K562 (cell line): ENCODE results near the gene TSGA10IP. TPM values are rescaled to one million over a fixed set of nuclear protein-coding genes. Genes with fewer than 3 reads are reported as not detected.

Experiments
- ATAC-seq: fragments of 200-7000 bp; cut with Tn5 transposase; 3 replicates; pipeline ENCODE4 v1.9.1; 2020; ENCODE audit warnings: moderate library complexity
- BruUV-seq: library from RNA; stranded (reverse); fragments of 400-500 nt; replicated peaks from 2 replicates; lab custom pipeline; 2021; lab: Mats Ljungman, UMichigan
- CTCF ChIA-PET: fragments of 300-600 bp; formaldehyde crosslinking; extraction: SDS; loops from one replicate; lab custom pipeline; 2021; ENCODE audit warnings: low intra/inter-chr PET ratio; lab: Yijun Ruan, JAX
- POLR2A ChIA-PET: fragments of 300-600, 350-650 bp; sonication (Branson Sonifier 250); formaldehyde crosslinking; extraction: SDS; loops from one replicate; lab custom pipeline; 2021; ENCODE audit warnings: antibody characterized with exemption, inconsistent platforms; lab: Yijun Ruan, JAX
- DNase-seq, 4 experiments: peaks; one replicate each; pipeline versions ENCODE4 v3.0.0 to v3.0.0-alpha.2; 2011 to 2018; ENCODE audit warnings: low spot score in 3 of 4, mixed read lengths in 3 of 4; ENCODE audit errors: extremely low read depth in 1 of 4
- FAIRE-seq: peaks from 2 replicates; lab custom pipeline; 2011; peaks lifted over from hg19 to GRCh38; lab: Jason Lieb, UNC
- H2AFZ ChIP-seq: 2 replicates; pipeline ENCODE4 v1.6.0; 2011; ENCODE audit warnings: low read depth, low read length, control low read depth, inconsistent platforms
- H3K27ac ChIP-seq: fragments of 200-600 bp; 3 replicates; pipeline ENCODE4 v1.8.0; 2011; ENCODE audit warnings: low read depth, mild to moderate bottlenecking, control low read depth, inconsistent platforms, low read length, moderate library complexity, mixed read lengths; ENCODE audit errors: extremely low read depth
- H3K27me3 ChIP-seq, 2 experiments: fragments of 300-600 bp in 1 of 2; 2 replicates in 1 of 2; 3 replicates in 1 of 2; pipeline versions ENCODE4 v1.6.0 to v1.8.0; 2011; ENCODE audit warnings: inconsistent platforms in 2 of 2, low read length in 2 of 2, mild to moderate bottlenecking in 1 of 2, mixed read lengths in 1 of 2, moderate library complexity in 1 of 2; ENCODE audit not compliant: control insufficient read depth in 2 of 2, insufficient read depth in 2 of 2
- H3K36me3 ChIP-seq: fragments of 300-600 bp; 3 replicates; pipeline ENCODE4 v1.8.0; 2011; ENCODE audit warnings: mild to moderate bottlenecking, low read length, inconsistent platforms; ENCODE audit not compliant: control insufficient read depth, insufficient read depth
- H3K4me1 ChIP-seq, 2 experiments: fragments of 200-600 bp in 1 of 2; replicated peaks in 1 of 2; 2 replicates in 1 of 2; 3 replicates in 1 of 2; pipeline versions ENCODE4 v1.5.1 to v1.8.0; 2011; ENCODE audit warnings: inconsistent platforms in 2 of 2, low read length in 2 of 2, mild to moderate bottlenecking in 1 of 2, mixed read lengths in 1 of 2, moderate library complexity in 1 of 2; ENCODE audit not compliant: control insufficient read depth in 2 of 2, insufficient read depth in 2 of 2
- H3K4me2 ChIP-seq: 2 replicates; pipeline ENCODE4 v1.6.1; 2011; ENCODE audit warnings: low read length, control low read depth, inconsistent platforms, mixed read lengths; ENCODE audit not compliant: insufficient read depth
- H3K4me3 ChIP-seq: fragments of 200-600 bp; sonication (generic), shearing (Covaris generic); 2 replicates; pipeline ENCODE4 v1.5.1; 2016; ENCODE audit warnings: control low read depth, inconsistent platforms
- H3K79me2 ChIP-seq: fragments of 200-600 bp; 3 replicates; pipeline ENCODE4 v1.8.0; 2011; ENCODE audit warnings: low read length, inconsistent platforms; ENCODE audit not compliant: control insufficient read depth, insufficient read depth
- H3K9ac ChIP-seq, 2 experiments: 2 replicates each; pipeline versions ENCODE4 v1.6.0 to v1.6.1; 2011; ENCODE audit warnings: low read depth in 2 of 2, low read length in 2 of 2, control low read depth in 1 of 2, inconsistent platforms in 1 of 2, mild to moderate bottlenecking in 1 of 2, mixed read lengths in 1 of 2; ENCODE audit not compliant: insufficient read depth in 1 of 2
- H3K9me1 ChIP-seq: one replicate; pipeline ENCODE4 v1.6.0; 2011; ENCODE audit warnings: inconsistent platforms, mild to moderate bottlenecking, low read length, moderate library complexity; ENCODE audit not compliant: control insufficient read depth, insufficient read depth
- H3K9me3 ChIP-seq: replicated peaks from 2 replicates; pipeline ENCODE4 v1.5.1; 2011; ENCODE audit warnings: low read depth, low read length, inconsistent platforms; ENCODE audit not compliant: control insufficient read depth, insufficient read depth
- H4K20me1 ChIP-seq: replicated peaks from 2 replicates; pipeline ENCODE4 v1.6.1; 2011; ENCODE audit warnings: low read length, inconsistent platforms, mixed read lengths; ENCODE audit not compliant: control insufficient read depth, insufficient read depth
- ATF7 ChIP-seq: fragments of 450-650 bp; IDR thresholded peaks from 2 replicates; pipeline ENCODE4 v1.7.1; 2014; ENCODE audit warnings: mild to moderate bottlenecking, moderate library complexity
- BHLHE40 ChIP-seq: IDR thresholded peaks from 2 replicates; pipeline ENCODE4 v1.6.1; 2011; ENCODE audit warnings: low read length, improper control_type of control experiment
- BRD9 ChIP-seq: fragments of 450-650 bp; IDR thresholded peaks from 2 replicates; pipeline ENCODE4 v1.6.1; 2018; ENCODE audit warnings: low read depth; ENCODE audit not compliant: partially characterized antibody
- GTF2E2 ChIP-seq: fragments of 200-800 bp; sonication (Bioruptor generic); IDR thresholded peaks from 2 replicates; pipeline ENCODE4 v1.6.1; 2016; ENCODE audit warnings: missing genetic modification characterization, missing compliant biosample characterization
- RAD51 ChIP-seq: fragments of 450-650 bp; IDR thresholded peaks from 2 replicates; pipeline ENCODE4 v1.7.1; 2016; ENCODE audit warnings: low read depth, mild to moderate bottlenecking, borderline replicate concordance
- SIRT6 ChIP-seq: IDR thresholded peaks from one replicate; pipeline ENCODE4 v1.6.1; 2012; ENCODE audit warnings: low read depth, mild to moderate bottlenecking, control low read depth, inconsistent platforms, low read length, moderate library complexity
- SMC3 ChIP-seq: conservative IDR thresholded peaks from 2 replicates; pipeline ENCODE4 v1.6.1; 2011; ENCODE audit warnings: low read depth, low read length, improper control_type of control experiment; ENCODE audit not compliant: insufficient read depth
- TOE1 ChIP-seq, 2 experiments: fragments of 450-650 bp in 1 of 2; sonication (generic) in 1 of 2; formaldehyde crosslinking in 1 of 2; IDR thresholded peaks; 2 replicates each; pipeline versions ENCODE4 v1.7.1 to v1.8.0; 2016 to 2022; ENCODE audit warnings: borderline replicate concordance in 2 of 2, mild to moderate bottlenecking in 2 of 2, antibody characterized with exemption in 1 of 2, inconsistent platforms in 1 of 2, low read depth in 1 of 2, missing genetic modification reagents in 1 of 2, moderate library complexity in 1 of 2
- ZBTB9 ChIP-seq: fragments of 450-650 bp; formaldehyde crosslinking; IDR thresholded peaks from 2 replicates; pipeline ENCODE4 v1.4.0; 2020; ENCODE audit warnings: mild to moderate bottlenecking, moderate library complexity
- ZNF740 ChIP-seq, 3 experiments: fragments of 200-800 bp in 1 of 3; sonication (Bioruptor generic) in 1 of 3; sonication (generic) in 1 of 3; formaldehyde crosslinking in 1 of 3; IDR thresholded peaks; 2 replicates each; pipeline versions ENCODE4 v1.6.1 to v1.8.0; 2016 to 2022; ENCODE audit warnings: mild to moderate bottlenecking in 2 of 3, missing compliant biosample characterization in 2 of 3, missing genetic modification characterization in 2 of 3, missing genetic modification reagents in 1 of 3
- WGBS: fragments of 100-300 bp; shearing (Covaris generic); methylation state at CpG from one replicate; pipeline ENCODE4 v1.1.6; 2016; ENCODE audit warnings: low coverage, mixed read lengths; ENCODE audit not compliant: insufficient coverage; ENCODE audit errors: missing lambda C conversion rate; 5-methylcytosine and 5-hydroxymethylcytosine counted together
- in situ Hi-C: fragments of 300-500 bp; cut with MboI; formaldehyde crosslinking; loops from 4 replicates; pipeline ENCODE4 v1.15.0; 2018; ENCODE audit warnings: inconsistent platforms, mixed read lengths
- intact Hi-C: fragments of 100-400 bp; cut with micrococcal nuclease; formaldehyde crosslinking; loops from 2 replicates; pipeline ENCODE4 v1.14.2; 2022
- polyA plus RNA-seq, 8 experiments: library from polyadenylated mRNA; depleted of rRNA in 4 of 8; stranded (reverse) in 5 of 8; unstranded in 3 of 8; fragments of >200 nt; fragmentation: Nextera tagmentation in 2 of 8; fragmentation: Illumina TruSeq in 1 of 8; extraction: Ambion mirVana in 2 of 8; extraction: Trizol in 1 of 8; gene quantifications; 2 replicates each; pipeline versions ENCODE4 v1.2.1 to v1.2.3, GENCODE V29; 2011 to 2014; ENCODE audit warnings: inconsistent platforms in 1 of 8, missing spikeins in 1 of 8
- total RNA-seq, 7 experiments: library from RNA; depleted of rRNA in 6 of 7; stranded (reverse); fragments of >200 nt in 6 of 7; fragmentation: Illumina TruSeq in 2 of 7; extraction: Trizol in 2 of 7; gene quantifications; 2 replicates each; pipeline versions ENCODE4 v1.2.1 to v1.2.3, GENCODE V29; 2011 to 2021; ENCODE audit warnings: low replicate concordance in 1 of 7
- TF ChIP-seq, protein P1 (sequence below): sonication (generic); formaldehyde crosslinking; IDR thresholded peaks from 2 replicates; pipeline ENCODE4 v1.8.1; 2022; ENCODE audit warnings: missing genetic modification reagents
- TF ChIP-seq, protein P2 (sequence below): sonication (generic); formaldehyde crosslinking; IDR thresholded peaks from 2 replicates; pipeline ENCODE4 v1.5.0; 2020; ENCODE audit warnings: missing genetic modification reagents
- TF ChIP-seq, protein P3 (sequence below): sonication (generic); formaldehyde crosslinking; IDR thresholded peaks from 2 replicates; pipeline ENCODE4 v1.9.0; 2022; ENCODE audit warnings: mild to moderate bottlenecking, missing genetic modification reagents

The TSGA10IP gene
- total and polyA plus RNA-seq, 9 of the 15 experiments (the other 6 are each of a cell fraction or from before 2014, with no cell fraction given) = not detected

DNA sequence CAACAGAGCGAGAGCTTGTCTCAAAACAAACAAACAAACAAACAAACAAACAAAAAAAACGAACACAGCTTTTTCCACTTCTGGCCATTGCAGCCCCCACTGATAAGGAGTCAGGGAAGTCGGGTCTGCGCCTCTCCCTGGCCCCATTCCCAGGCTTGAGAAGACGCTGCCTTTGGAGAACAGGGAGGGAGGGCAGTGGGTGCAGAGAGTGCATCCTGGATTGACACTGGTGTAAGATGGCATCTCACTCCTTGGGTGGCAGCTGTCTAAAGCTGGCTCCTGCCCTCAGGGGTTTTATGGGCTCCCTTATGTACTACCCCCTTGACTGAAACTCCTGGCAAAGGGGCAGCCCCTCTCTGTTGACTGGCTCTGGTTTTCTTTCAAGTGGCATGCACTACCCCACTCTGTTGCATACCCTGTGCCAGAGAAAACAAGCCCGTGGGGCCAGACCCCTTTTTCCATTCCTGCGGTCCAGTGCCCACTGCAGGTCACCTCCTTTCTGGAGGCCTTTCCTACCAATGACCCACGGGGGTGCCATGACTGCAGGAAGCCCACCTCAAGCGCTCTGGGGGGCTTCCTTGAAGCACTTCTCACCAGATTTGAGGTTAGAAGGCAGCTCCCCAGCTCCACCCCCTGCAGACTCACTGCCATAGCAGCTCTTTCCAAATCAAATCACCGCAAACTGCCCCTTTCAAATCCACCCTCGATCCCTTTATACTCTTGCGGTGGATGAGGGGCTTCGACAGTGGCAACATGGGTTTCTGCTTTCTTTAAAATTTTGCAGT is 13.3 kb upstream of the TSGA10IP start (continued):
- no peak for TF ChIP-seq GTF2E2 (tag)

GRCh38 chr11:65932558-65932919 is 12.7 kb upstream of the TSGA10IP start:
- Histone ChIP-seq H2AFZ (peak overlapping the region; percentile 70), H4K20me1 (no peaks in the 10 kb centered on the region), H3K9me1 (no peaks in the 10 kb centered on the region), H3K4me2 (no peak overlapping the region; the same call in 1 of the 2 replicates), H3K27me3 (no peaks in the 10 kb centered on the region), H3K4me1 (peaks cover 25 to 48% of the 10 kb centered on the region in 2 experiments; a peak in 4 of 5 replicates), H3K79me2 (no peaks in the 10 kb centered on the region), H3K4me3 (no peak overlapping the region), H3K36me3 (no peaks in the 10 kb centered on the region), H3K9me3 (no peaks in the 10 kb centered on the region), H3K27ac (no peak overlapping the region), H3K9ac (no peak overlapping the region)
- 32% methylated on average over 9 of the region's 9 CpGs for WGBS
- FAIRE-seq (no peak), ATAC-seq (peak; percentile 79), DNase-seq (peak; percentile 61 to 67 (median 62))
- no TSS peak for BruUV-seq
- CTCF ChIA-PET = no interaction called here
- POLR2A ChIA-PET = interaction anchor here (2.4 kb wide), 1 partner anchor 28 kb away, joined by 5 read pairs; no protein-coding TSS in a partner anchor
- intact Hi-C loops (no loop called here), in situ Hi-C loops (no loop called here)
- TF ChIP-seq ATF7 (peak; percentile 36; the same call in 1 of the 2 replicates), BRD9 (no peak), ZNF740 (CRISPR knock-in tag; IDR thresholded peaks at IDR 0.05) (no peak), ZNF740 (tag; IDR thresholded peaks at IDR 0.05) (0 out of 4 replicates have a peak, but pooled peaks of 1 of the 2 experiments have one; percentile 35), SIRT6 (no peak), TOE1 (IDR thresholded peaks at IDR 0.05; ENCODE audit: borderline replicate concordance) (0 out of 2 replicates have a peak, but pooled peaks have one; percentile 30), TOE1 (CRISPR knock-in tag; IDR thresholded peaks at IDR 0.05; ENCODE audit: borderline replicate concordance, low read depth) (no peak), ZBTB9 (CRISPR knock-in tag) (no peak), SMC3 (0 out of 2 replicates have a peak, but pooled peaks have one; percentile 6), RAD51 (peak; percentile 89), BHLHE40 (peak; percentile 31; the same call in 1 of the 2 replicates)
- TF ChIP-seq, protein P1, sequence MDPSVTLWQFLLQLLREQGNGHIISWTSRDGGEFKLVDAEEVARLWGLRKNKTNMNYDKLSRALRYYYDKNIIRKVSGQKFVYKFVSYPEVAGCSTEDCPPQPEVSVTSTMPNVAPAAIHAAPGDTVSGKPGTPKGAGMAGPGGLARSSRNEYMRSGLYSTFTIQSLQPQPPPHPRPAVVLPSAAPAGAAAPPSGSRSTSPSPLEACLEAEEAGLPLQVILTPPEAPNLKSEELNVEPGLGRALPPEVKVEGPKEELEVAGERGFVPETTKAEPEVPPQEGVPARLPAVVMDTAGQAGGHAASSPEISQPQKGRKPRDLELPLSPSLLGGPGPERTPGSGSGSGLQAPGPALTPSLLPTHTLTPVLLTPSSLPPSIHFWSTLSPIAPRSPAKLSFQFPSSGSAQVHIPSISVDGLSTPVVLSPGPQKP (CRISPR knock-in tag) = no peak
- TF ChIP-seq, protein P2, sequence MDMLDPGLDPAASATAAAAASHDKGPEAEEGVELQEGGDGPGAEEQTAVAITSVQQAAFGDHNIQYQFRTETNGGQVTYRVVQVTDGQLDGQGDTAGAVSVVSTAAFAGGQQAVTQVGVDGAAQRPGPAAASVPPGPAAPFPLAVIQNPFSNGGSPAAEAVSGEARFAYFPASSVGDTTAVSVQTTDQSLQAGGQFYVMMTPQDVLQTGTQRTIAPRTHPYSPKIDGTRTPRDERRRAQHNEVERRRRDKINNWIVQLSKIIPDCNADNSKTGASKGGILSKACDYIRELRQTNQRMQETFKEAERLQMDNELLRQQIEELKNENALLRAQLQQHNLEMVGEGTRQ (CRISPR knock-in tag) = peak; percentile 93
- TF ChIP-seq, protein P3, sequence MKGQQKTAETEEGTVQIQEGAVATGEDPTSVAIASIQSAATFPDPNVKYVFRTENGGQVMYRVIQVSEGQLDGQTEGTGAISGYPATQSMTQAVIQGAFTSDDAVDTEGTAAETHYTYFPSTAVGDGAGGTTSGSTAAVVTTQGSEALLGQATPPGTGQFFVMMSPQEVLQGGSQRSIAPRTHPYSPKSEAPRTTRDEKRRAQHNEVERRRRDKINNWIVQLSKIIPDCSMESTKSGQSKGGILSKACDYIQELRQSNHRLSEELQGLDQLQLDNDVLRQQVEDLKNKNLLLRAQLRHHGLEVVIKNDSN = peak; percentile 90
